Activated naive CD8-positive, alpha-beta T cell treated with anti-CD3 and anti-CD28 coated beads, Interleukin-2, amount 50 U/mL, for 16 hours (primary cell): ENCODE data around the gene USP7.

ENCODE experiments used
- DNase-seq: peaks from one replicate; pipeline ENCODE4 v3.0.0-alpha.2; 2020; ENCODE audit warnings: low read depth, low spot score

Gene USP7

GRCh38 chr16:8901320-8901861, 62.3 kb downstream of the USP7 start:
- no peak for DNase-seq

- DNase-seq, result no peak
Observed at GRCh38 chr16:8900343-8900742, 63.4 kb downstream of the USP7 start.

- DNase-seq, result no peak
Observed at GRCh38 chr16:8899709-8900317, 63.9 kb downstream of the USP7 start.

- no peak for DNase-seq
Observed at GRCh38 chr16:8898660-8899318, 64.9 kb downstream of the USP7 start.

- DNase-seq, result no peak
Observed at GRCh38 chr16:8894736-8895334, 68.9 kb downstream of the USP7 start.

GRCh38 chr16:8893976-8894690, 69.6 kb downstream of the USP7 start:
- DNase-seq, result no peak

GRCh38 chr16:8893426-8893825, 70.3 kb downstream of the USP7 start:
- DNase-seq, result no peak

- no peak for DNase-seq
Observed at GRCh38 chr16:8892101-8892575, 71.6 kb downstream of the USP7 start.

GRCh38 chr16:8890549-8890921, 73.2 kb downstream of the USP7 start:
- DNase-seq, result no peak

GRCh38 chr16:8889893-8890548, 73.7 kb downstream of the USP7 start:
- DNase-seq, result no peak

- DNase-seq, result no peak
Observed at GRCh38 chr16:8888951-8889892, 74.5 kb downstream of the USP7 start.

- no peak for DNase-seq
Observed at GRCh38 chr16:8887952-8888560, 75.7 kb downstream of the USP7 start.

- DNase-seq, result no peak
Observed at GRCh38 chr16:8887431-8887765, 76.3 kb downstream of the USP7 start.

- DNase-seq, result no peak
Observed at GRCh38 chr16:8886593-8887430, 76.9 kb downstream of the USP7 start.

- no peak for DNase-seq
Observed at GRCh38 chr16:8885674-8886592, 77.8 kb downstream of the USP7 start.

- DNase-seq, result no peak
Observed at GRCh38 chr16:8882725-8883377, 80.9 kb downstream of the USP7 start.

GRCh38 chr16:8882041-8882617, 81.6 kb downstream of the USP7 start, which contains the start of gene LITAFD:
TSS of gene LITAFD (plus strand) at chr16:8882351. CDS start at chr16:8884356, 2,005 bp downstream.
- DNase-seq, result no peak
